ENCODE results near the gene OBSCN.

Gene OBSCN

DNA sequence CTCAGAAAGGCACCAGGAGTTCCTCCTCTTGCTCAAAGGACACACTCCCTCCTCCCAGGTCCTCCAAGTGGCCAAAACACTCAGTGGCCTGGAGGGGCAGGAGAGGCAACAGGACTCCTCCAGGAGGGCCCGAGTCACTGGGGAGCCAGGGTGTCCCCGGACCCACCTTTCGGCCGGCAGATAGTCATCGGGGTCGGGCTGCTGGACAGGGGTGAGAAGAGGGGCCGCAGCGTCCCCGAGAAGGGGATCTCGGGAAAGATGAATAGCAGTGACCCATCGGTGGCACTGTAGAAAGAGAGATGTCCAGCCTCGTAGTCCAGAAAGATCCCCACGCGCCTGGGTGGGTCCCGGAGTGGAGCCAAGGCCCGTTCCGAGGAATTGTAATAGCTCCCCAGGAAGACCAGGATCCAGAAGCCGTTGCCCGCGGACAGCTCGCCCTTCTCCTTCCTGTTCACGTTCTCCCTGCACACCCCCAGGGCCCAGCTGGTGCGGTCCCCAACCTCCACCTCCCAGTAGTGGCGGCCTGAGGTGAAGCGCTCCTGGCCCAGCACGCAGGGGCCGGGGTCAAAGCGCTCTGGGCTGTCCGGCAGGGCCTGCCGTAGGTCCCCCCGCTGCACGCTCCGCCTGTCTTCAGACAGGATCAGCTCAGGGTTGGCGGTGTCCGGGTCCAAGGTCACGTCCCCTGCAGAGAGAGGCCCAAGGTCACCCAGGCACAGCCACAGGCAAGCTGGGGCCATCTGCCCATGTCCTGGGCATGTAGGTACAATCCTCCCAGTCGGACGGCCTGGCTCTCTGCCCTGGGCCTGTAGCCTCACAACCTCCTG, 186.9 kb downstream of the OBSCN start:
- DNase-seq (ENCODE audit: low read depth in 2 of 3, low spot score in 1 of 3): no peak

DNA sequence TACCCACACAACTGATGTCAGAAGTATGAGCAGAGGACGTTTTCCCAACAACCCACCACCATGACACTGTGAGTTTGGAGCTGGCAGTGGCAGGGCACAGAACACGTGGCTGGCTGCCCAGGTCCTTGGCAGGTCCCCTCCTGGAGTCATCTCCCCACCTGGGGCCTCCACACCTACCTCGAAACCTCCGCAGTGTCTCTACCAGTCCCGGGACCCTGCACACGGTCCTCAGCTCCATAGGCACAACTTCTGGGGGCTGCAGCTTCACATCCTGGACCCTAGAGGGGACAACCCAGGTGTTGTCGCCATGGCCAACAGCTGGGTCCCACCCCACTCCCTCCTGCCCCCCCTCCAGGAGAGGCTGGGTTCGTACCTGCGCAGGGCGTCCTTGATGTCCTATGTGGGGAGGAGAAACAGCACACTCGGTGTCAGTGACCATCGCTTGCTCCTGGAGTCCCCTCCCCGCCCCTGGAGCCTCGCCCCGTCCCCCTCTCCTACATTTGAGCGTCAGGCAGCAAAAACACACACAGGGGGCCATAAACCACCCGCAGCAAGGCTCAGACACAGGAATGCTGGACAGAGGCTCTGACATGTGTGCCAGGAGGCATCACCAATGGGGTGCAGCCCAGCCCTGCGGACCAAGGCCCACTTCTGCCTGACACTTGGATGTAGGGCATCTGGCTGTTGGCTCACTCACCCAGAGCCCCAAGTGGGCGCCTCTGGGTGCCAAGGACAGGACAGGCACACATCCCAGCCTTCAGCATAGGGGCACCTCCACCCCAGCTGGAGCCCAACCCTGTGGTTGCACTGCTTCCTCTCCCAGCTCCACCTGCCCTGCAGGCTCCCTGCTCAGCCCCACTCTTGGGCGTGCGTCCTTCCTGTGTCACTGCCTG, 189.2 kb downstream of the OBSCN start:
- no peak for DNase-seq (ENCODE audit: low read depth in 2 of 3, low spot score in 1 of 3)

DNA sequence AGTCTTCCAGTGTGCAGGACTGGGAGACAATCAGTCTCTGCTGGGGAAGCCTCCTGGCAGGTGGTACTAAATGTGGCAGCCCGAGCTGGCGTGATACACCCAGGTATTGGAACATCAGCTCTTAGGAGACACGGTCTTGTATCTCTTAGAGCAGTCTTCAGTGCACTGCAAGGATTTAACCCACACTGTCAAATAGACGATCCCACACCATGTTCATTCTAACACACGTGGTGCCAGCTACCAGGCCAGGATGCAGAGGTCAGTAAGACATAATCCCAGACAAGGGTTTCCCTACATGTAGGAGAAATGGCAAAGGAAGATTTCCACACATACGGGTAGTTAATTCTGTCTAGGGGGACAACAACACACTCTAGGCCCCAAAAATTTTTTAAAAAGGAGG, 190.1 kb downstream of the OBSCN start:
- DNase-seq (ENCODE audit: low read depth in 2 of 3, low spot score in 1 of 3): no peak

DNA sequence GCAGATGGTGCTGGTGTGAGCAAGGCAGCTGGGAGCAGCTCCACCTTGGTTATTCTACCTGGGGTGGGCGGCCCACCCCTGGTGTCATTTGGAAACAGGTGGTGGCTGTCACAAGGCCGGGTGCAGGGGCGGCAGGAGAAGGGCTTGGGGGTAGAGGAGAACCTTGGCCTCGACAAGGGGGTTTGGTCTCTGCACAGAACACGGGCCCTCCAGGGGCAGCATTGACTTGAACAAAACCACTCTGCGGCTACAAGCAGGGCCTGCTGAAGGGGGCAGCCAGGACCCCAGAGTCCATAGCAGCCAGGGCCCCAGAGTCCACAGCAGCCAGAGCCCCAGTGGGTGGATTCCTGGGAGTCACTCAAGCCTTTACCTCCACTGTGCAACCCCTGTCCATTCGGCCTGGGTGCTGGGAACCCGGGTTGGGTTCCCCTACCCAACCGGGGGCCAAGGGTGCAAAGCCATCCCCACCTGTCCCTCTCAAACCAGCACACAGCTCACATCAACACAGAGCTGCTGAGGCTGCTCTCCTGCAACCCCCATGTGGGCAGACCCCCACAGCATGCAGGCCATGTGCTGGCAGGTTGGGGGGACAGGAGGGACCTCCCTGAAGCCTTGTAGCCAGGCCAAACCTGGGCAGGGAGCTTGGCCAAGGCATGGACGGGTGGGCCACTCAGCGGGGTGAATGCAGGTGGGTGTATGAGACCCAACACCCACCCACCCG, 191.1 kb downstream of the OBSCN start:
- DNase-seq (ENCODE audit: low read depth in 2 of 3, low spot score in 1 of 3): no peak

DNA sequence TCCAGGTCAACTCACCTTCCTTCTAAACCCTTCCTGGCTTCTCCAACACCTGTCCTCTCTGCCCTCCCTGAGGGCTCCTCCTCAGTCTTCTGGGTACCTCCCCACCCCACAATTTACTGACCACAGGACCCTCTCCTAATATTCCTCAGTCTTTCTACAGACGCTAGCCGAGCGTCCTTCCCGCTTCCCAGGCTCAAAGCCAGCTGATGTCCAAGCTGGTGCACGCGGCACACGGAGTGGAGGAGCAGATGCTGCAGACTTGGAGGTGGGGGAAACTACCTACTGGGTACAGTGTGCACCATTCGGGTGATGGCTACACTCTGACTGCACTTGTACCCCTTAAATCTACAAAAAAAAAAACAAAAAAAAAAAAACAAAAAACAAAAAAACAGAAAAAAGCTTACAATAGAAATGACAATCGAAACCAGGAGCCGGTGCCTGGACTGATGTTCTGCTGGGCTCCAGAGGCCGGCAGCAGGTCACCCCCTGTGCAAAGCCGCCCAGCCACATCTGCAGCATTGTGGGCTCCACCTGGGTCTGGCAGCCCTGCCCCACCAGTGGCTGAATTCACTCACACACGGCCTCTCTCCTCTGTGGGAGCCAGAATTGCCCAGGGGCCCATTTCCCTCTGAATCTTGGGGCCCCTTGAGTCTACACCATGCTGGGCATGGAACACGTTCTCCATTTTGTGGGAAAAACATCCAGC, 191.8 kb downstream of the OBSCN start:
- DNase-seq (ENCODE audit: low read depth in 2 of 3, low spot score in 1 of 3): no peak

DNA sequence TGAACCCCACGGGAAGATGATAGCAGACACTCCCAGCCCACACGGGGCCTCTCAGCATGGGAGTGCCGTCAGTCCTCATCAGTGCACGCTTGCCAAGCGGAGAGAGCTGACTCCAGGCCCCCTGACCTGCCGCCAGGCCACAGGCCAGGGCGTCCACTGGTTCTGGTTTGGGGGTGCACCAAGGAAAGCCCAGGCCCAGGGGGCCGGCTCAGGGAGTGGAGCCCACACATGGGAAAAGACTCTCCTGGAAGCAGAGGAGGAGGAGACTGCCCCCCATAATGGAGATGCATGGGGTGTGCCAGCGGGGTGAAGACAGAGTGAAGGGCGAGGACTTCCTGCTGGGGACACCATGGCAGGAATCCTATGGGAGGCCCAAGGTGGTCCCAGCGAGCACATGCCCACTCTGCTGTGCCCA, 192.4 kb downstream of the OBSCN start:
- no peak for DNase-seq (ENCODE audit: low read depth in 2 of 3, low spot score in 1 of 3)

DNA sequence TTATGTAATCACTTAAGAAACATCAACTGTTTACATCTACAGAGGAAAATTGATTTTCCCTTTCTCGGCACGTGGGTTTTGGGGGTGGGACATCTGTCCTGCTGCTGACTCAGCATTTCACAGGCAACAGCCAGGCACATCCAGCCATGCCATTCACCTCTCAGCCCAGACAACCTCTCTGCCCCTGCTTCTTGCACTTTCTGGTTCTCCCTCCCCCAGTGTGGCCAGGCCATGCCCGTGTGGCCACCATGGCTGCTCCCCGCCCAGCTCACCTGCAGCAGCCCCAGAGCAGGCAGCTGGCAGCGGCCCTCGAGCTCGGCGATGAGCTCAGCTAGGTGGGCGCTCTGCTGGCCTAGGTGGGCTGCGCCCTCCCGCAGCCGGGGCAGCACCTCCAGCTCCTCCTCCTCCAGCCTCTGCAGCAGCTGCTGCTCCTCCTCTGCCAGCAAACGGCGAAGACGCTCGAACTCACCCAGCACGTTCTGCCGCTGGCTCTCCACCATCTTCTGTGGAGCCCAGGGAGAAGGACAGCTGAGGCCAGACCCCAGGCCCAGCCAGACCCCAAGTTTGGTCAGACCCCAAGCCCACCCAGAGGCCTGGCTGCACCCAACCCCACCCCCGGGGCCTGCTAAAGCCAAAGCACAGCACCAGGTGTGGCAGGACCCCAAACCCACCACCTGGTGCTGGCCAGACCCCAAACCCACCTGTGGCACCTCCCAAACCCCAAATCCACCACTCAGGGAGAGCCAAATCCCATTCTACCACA, 193.0 kb downstream of the OBSCN start:
- DNase-seq (ENCODE audit: low read depth in 2 of 3, low spot score in 1 of 3): no peak

DNA sequence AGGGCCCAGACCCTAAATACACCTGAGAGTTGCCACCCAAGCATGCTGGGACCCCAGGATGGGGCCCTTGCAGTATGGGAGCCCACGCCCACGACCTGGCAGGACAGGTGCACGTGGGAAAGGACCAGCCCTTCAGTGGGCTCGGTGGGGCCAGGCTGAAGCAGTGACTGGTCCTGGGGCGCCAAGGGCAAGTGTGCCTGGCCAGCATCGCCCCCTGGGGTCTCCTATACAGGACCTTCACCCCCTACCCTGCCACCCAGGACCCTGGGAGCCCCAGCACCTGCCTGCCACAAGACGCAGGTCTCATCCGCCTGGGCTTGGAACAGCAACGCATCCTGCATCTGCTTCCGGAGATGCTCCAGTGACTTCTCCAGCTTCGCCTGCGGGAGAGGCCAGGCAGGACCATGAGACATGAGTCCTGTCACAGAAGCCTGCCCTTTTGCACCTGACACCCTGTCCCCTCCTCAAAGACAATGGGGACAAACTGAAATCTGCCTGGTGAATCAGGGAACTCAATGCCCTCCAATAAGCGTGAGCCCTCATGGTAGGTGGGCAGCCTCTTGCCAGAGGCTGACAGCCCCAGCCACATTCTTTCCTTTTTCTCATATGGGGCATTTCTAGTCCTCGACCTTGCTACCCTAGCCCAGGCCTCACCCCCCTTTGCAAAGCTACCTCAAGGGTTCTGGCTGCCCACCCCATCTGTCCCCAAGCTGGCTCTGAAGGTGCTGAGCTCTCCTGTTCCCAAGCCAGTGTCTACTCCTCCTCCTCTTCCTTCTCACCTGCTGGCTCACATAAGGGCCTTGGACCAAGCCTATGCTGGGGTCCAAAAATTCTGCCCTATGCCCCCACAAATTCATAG, 194.2 kb downstream of the OBSCN start:
- no peak for DNase-seq (ENCODE audit: low read depth in 2 of 3, low spot score in 1 of 3)

DNA sequence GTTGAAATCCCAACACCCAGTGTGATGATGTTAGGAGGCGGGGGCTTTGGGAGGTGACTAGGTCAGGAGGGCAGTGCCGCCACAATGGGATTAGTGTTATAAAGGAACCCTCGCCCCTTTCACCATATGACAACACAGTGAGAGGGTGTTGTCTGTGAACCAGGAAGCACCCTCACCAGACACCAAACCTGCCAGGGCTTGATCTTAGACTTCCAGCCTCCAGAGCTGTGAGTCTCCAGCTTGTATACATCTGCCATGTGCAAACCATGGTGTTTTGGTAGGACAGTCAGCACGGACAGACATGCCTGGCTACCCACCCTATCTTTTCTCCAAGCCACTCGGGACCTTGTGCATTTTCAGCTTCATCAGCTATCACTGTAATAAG, 194.8 kb downstream of the OBSCN start:
- no peak for DNase-seq (ENCODE audit: low read depth in 2 of 3, low spot score in 1 of 3)

DNA sequence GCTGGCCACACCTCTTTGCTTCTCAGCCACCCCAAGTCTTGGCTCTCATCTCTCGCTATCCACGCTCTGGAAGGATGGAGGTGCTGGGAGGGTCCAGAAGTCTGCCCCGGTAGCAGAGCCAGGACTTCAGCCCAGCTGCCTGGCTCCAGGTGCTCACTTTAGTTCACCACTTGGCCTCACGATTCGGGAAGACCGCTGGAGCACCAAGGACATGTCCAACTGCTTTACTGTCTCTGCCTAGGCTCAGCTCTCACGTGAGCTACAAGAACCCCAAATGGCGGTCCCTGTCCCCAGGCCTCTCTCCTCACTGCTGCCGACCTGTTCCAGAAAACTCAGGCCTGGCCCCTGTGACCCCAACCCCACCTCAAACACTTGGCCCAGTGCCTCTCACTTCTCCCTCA, 195.4 kb downstream of the OBSCN start:
- no peak for DNase-seq (ENCODE audit: low read depth in 2 of 3, low spot score in 1 of 3)

DNA sequence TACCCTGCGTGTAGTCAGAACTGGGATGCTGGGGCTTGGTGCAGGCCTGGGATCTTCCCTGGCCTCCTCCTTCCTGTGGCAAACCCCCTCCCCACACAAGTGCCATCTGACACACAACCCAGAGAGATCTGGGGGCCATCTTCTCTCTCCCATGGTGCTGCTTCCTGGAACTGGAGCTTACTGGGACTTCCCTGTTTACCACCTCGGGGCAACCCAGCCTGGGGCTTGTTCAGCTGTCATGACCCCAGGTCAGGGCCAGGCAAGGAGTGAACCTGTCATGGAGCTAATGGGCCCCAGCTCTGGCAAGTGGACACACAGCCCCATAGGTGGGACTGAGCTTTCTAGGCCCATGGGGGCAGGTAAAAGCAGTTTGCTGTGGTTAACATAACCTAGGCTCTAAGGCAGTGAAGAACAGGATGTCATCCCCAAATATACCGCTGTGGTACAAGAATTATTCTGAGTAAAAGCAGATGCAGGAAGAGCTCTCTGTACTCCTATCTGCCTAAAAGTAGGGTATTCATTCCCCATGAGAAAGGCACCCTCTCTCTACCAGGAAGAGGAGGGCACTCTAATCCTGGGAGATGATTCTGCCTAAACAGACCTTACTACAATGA, 196.4 kb downstream of the OBSCN start:
- DNase-seq (ENCODE audit: low read depth in 2 of 3, low spot score in 1 of 3): no peak

DNA sequence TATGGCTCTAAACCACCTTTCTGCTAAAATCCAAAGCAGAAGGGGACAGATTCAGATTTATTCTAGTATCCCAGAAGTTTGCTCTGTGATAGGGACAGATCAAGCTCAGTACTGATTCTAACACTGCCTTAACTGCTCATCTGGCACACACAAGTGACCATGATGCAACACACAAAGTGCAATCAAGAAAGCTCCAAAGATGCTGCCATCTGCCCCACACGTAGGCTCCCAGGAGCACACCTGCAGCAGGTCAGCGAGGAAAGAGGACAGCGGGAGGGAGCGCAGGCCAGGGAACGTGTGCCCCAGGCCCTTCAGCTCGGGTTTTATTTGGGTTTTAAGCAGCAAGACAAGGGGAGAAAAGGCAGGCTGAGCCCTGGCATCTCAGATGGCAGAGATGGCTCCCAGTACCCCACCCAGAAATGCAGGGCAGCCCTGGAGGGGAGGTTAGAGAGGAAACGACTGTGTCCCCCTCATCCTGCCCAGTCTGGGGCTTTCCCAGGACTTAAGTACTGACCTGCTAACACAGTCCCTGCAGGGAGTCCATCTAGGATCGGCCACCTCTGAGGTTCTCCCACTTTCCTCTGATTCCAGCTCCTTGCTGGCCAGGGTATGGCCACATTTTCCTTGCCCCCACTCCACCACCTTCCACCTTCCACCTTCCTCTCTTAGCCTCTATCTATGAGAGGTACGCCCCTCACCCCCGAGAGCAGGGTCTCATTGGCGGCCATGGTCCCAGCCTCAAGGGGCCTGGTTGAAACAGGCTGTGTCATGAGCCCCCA, 197.5 kb downstream of the OBSCN start:
- no peak for DNase-seq (ENCODE audit: low read depth in 2 of 3, low spot score in 1 of 3)

DNA sequence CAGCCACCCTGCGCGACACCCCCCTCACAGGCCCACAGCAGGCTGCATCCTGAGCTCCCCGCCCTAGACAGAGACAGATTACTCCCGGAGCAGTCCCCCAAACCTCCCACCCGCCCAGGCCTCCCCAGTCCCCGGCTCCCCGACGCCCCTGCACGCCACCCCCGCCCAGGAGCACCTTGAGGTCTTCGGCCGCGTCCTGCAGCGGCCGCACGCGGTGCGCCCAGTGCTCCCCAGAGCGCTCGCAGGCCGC, 198.1 kb downstream of the OBSCN start:
- DNase-seq (ENCODE audit: low read depth in 2 of 3, low spot score in 1 of 3): no peak

DNA sequence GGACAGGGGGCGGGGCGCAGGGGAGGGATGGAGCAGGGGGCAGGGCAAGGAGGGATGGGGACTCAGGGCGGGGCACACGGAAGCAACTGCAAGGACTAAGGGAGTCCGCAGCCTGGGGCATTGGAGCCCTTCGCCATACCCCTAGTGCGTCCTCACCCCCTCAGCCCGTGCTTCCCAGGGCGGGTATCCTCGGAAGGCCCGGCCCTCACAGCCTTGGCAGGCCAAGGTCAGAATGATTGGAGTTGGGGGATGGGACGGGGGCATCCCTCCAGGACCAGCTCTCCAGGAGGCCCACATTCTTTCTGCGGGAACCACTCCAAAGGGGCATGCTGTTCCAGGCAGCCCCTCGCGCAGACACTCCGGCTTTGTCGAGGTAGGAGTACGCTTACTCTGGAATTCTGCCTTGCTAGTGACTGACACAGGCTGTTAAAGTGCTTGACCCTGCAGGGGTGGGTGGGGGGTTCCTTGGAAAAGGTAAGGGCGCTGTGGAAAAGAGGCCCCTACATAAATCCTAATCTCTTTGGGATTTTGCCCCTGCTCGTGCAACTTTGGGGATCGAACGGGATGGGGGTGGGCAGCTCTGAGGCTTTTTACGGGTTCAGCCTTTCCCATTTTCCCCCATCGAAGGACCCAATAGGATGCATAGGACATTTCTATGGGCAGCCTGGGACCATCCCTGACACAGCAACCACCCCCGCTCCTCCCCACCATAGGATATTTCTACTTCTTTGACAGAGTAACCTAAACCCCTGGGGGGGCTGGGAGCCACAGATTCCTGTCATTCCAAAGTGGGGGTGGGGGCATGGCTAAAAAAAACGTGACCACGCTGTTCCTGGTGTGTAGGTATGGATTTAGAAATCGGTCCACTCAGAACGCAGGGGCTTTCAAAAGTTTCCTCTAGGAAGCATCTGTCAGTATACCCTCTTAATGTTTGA, 199.5 kb downstream of the OBSCN start:
- no peak for DNase-seq (ENCODE audit: low read depth in 2 of 3, low spot score in 1 of 3)

DNA sequence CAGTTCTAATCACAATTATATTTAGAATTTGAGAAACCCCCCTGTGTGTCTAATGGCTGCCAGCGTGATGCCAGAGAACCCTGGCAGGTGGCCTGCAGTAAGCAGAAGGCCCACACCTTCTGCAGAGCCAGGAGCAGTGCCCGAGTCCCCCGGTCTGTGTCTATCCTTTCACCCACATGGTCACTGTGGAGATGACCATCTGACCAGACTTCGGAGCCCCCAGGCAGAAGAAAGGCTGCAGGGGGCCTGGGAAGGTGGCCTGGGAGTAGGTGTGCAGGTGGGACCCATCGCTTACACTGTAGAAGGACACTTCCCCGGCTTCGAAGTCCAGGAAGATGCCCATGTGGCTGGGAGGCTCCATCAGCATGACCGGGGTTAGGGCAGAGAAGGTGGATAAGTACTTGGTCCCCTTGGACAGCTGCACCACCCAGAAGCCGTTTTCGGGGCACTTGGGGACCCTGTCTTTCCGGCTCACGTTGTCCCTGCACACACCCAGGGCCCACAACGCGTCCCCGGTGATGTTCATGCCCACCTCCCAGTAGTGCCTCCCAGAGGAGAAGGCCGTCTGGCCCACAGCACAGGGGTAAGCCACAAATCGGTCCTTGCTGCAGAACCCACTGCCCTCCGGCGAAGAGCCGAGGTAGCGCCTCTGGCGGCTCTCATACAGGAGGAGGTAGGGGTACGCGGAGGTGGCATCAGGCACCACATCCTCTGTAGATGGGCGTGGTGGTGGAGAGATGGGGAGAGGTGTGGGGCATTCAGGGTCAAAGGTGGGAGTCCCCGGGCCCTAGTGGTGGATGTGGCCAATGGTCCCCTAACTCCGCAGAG, 200.4 kb downstream of the OBSCN start:
- DNase-seq (ENCODE audit: low read depth in 2 of 3, low spot score in 1 of 3): no peak

Measured in stimulated activated CD4-positive, alpha-beta T cell treated with anti-CD3 and anti-CD28 coated beads, Interleukin-12 subunit alpha, Interleukin-12 subunit beta, amount 100 ng/mL, for 48 hours (primary cell).